Uterus (tissue), 4 donors: ENCODE data around the gene CFAP97D1. TPM values are rescaled to one million over a fixed set of nuclear protein-coding genes. Genes with fewer than 3 reads are reported as not detected.

Source experiments
- DNase-seq, 2 donors: peaks; one replicate each; pipeline ENCODE4 v3.0.0-alpha.2; 2019 to 2020
- H3K27ac ChIP-seq, 2 donors: fragments of 200-600 bp; sonication (generic); 1 replicate in 1 of 2; 2 replicates in 1 of 2; pipeline ENCODE4 v1.5.1; 2016 to 2018
- H3K27me3 ChIP-seq, 2 donors: fragments of 200-600 bp; sonication (generic); one replicate each; pipeline ENCODE4 v1.5.1; 2018 to 2019; ENCODE audit warnings: control low read depth in 1 of 2
- H3K36me3 ChIP-seq, 2 donors: fragments of 200-600 bp; sonication (generic); one replicate each; pipeline ENCODE4 v1.5.1; 2019; ENCODE audit warnings: control low read depth in 1 of 2
- H3K4me1 ChIP-seq, 2 donors: fragments of 200-600 bp; sonication (generic); one replicate each; pipeline ENCODE4 v1.5.1; 2018 to 2019; ENCODE audit warnings: control low read depth in 1 of 2
- H3K4me3 ChIP-seq, 2 donors: fragments of 200-600 bp; sonication (generic); 1 replicate in 1 of 2; 2 replicates in 1 of 2; pipeline ENCODE4 v1.5.1; 2018 to 2019; ENCODE audit warnings: mild to moderate bottlenecking in 1 of 2
- H3K9me3 ChIP-seq, 2 donors: fragments of 200-600 bp; sonication (generic); one replicate each; pipeline ENCODE4 v1.5.1; 2019; ENCODE audit warnings: control low read depth in 1 of 2
- POLR2A ChIP-seq, 2 donors: fragments of 450-650 bp; IDR thresholded peaks; one replicate each; pipeline ENCODE4 v1.6.1; 2016; ENCODE audit warnings: antibody characterized with exemption in 2 of 2, mild to moderate bottlenecking in 1 of 2, moderate library complexity in 1 of 2
- intact Hi-C: fragments of 100-400 bp; cut with DNase I; formaldehyde crosslinking; loops from one replicate; pipeline ENCODE4 v1.15.1; 2023; ENCODE audit warnings: low total_unique reads
- total RNA-seq, 4 donors: library from RNA; depleted of rRNA in 3 of 4; stranded (reverse); fragments of >200 nt in 3 of 4; gene quantifications; one replicate each; pipeline versions ENCODE4 v1.1.0 to v1.2.4, GENCODE V29; 2014 to 2023
- TF ChIP-seq, protein P1 (sequence below), 4 experiments: fragments of 200-600 bp in 2 of 4; fragments of 450-650 bp in 2 of 4; sonication (generic) in 2 of 4; IDR thresholded peaks; one replicate each; pipeline ENCODE4 v1.5.1; 2016 to 2019; ENCODE audit warnings: antibody characterized with exemption in 4 of 4, mild to moderate bottlenecking in 2 of 4, moderate library complexity in 1 of 4
- donor health status: DM: yes; HTN: yes; CAD: no.

Gene CFAP97D1
- total RNA-seq, 4 donors from 2014 or later: not detected

DNA sequence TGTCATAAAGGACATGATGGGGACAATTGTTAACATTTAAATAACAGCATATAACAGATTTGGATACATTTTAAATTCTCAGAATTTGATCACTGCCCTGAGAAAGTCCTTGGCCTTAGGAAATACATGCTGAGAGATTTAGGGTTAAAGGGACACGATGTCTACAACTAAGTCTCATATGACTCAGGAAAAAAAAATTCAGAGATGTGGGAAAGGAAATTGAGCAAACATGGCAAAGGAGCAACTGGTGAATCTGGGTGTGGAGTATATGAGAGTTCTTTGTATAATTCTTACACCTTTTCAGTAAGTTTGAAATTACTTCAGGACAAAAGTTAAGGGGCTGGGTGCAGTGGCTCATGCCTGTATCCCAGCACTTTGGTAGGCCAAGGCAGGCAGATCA, 34.5 kb downstream of the CFAP97D1 start:
- Histone ChIP-seq H3K27ac (no peak overlapping the region), H3K9me3 (no peaks in the 10 kb centered on the region), H3K4me3 (no peak overlapping the region), H3K4me1 (no peaks in the 10 kb centered on the region), H3K27me3 (no peaks in the 10 kb centered on the region), H3K36me3 (no peaks in the 10 kb centered on the region)
- intact Hi-C loops: no loop called here
- DNase-seq: no peak
- TF ChIP-seq POLR2A (IDR thresholded peaks at IDR 0.05): no peak
- TF ChIP-seq, protein P1, sequence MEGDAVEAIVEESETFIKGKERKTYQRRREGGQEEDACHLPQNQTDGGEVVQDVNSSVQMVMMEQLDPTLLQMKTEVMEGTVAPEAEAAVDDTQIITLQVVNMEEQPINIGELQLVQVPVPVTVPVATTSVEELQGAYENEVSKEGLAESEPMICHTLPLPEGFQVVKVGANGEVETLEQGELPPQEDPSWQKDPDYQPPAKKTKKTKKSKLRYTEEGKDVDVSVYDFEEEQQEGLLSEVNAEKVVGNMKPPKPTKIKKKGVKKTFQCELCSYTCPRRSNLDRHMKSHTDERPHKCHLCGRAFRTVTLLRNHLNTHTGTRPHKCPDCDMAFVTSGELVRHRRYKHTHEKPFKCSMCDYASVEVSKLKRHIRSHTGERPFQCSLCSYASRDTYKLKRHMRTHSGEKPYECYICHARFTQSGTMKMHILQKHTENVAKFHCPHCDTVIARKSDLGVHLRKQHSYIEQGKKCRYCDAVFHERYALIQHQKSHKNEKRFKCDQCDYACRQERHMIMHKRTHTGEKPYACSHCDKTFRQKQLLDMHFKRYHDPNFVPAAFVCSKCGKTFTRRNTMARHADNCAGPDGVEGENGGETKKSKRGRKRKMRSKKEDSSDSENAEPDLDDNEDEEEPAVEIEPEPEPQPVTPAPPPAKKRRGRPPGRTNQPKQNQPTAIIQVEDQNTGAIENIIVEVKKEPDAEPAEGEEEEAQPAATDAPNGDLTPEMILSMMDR (IDR thresholded peaks at IDR 0.05): no peak

DNA sequence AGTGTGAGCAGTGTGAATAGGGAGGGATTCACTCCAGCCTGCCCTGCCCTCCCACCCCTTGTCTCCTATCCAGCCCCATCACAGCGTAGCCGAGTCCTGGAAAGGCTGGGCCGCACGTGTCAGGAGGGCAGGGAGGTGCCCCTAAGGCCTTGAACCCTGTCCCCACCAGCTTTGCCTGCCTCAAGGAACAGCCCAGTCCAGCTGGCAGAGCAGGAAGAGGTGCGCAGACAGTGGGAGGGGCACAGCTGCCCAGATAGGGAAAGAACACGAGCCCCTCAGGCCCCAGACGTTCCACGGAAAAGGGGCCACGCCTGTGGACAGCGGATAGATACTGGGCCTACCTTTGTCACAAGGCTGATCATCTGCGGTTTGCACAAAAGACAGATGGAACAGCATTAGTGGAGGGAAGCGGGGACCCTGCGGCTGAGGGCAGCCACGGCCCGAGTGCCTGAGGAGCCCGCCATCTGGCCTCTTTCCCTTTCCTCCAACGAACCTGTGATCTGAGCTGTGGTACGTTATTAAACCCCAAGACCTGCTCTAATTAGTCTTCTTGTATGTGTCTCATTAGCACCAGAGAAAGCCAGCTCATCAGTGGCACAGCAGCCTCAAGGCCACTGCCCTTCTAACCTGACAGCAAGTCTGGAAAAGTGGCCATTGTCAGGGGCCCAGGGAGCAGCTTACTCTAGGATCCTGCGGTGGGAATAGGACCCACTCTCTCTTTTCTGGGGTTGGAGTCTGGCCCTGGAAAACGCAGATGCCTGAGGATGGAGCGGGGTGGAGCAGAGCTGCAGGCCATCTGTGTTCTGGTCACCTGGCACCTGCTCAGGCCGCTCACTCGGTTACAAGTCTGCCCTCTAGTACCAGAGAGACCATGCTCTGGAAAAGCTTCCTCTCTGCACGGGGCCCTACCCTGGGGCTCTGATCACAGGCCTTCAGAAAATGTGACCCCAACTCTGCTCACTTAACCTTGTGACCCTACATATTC, 36.4 kb downstream of the CFAP97D1 start:
- Histone ChIP-seq H3K4me3 (no peak overlapping the region), H3K4me1 (no peaks in the 10 kb centered on the region), H3K36me3 (no peaks in the 10 kb centered on the region), H3K27me3 (no peaks in the 10 kb centered on the region), H3K9me3 (no peaks in the 10 kb centered on the region), H3K27ac (no peak overlapping the region)
- TF ChIP-seq POLR2A (IDR thresholded peaks at IDR 0.05): no peak
- TF ChIP-seq, protein P1 (IDR thresholded peaks at IDR 0.05): no peak
- no peak for DNase-seq
- intact Hi-C loops: no loop called here

DNA sequence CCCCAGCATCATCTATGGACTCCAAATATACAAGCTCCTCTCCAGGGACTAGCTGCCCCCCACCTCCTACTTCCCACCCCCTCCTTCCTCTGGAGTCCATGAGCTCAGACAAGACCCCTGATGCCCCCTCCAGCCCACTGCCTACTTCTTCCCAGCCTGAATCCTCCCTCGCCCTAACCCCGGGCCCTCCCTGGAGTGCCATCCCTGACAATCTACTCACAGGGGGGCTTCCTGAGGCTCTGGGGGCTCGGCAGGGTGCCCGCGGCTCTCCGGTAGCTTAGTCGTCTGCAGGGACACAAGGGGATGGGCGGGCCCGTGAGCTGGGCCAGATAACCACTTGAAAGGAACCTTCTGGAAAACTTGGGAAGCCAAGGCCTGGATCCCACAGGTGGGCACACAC, 37.6 kb downstream of the CFAP97D1 start:
- no peak overlapping the region for H3K4me3 ChIP-seq
- H3K9me3 ChIP-seq: no peaks in the 10 kb centered on the region
- H3K27me3 ChIP-seq: no peaks in the 10 kb centered on the region
- intact Hi-C loops: no loop called here
- H3K27ac ChIP-seq: no peak overlapping the region
- TF ChIP-seq POLR2A (IDR thresholded peaks at IDR 0.05): no peak
- TF ChIP-seq, protein P1 (IDR thresholded peaks at IDR 0.05): no peak
- H3K36me3 ChIP-seq: no peaks in the 10 kb centered on the region
- no peaks in the 10 kb centered on the region for H3K4me1 ChIP-seq
- DNase-seq: peak in 1 of 2 donors; percentile 6

DNA sequence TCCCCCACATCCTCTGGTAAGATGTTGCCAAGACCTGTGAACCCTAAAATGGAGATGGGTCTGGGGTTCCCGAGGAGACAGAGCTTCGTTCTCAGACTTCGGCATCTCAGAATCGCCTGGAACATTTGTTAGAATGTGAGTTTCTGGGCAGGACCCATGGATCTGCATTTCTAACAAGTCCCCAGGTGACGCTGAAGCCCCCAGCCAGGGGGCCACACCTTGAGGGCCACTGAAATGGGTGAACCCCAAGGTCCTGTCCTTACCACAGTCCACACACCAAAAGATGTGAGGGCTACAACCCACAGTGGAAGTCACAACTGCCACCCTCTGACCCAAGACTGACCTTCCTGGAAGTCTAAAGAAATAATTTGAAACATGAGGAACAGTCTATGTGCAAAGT, 38.7 kb downstream of the CFAP97D1 start:
- H3K36me3 ChIP-seq: no peaks in the 10 kb centered on the region
- intact Hi-C loops: no loop called here
- no peak overlapping the region for H3K27ac ChIP-seq

GRCh38 chr17:43820759-43821158, 40.5 kb downstream of the CFAP97D1 start:
- Histone ChIP-seq H3K27me3 (no peaks in the 10 kb centered on the region), H3K36me3 (no peaks in the 10 kb centered on the region), H3K9me3 (no peaks in the 10 kb centered on the region), H3K27ac (no peak overlapping the region), H3K4me1 (no peaks in the 10 kb centered on the region), H3K4me3 (no peak overlapping the region)
- intact Hi-C loops: no loop called here
- DNase-seq: peak in 1 of 2 donors; percentile 12
- TF ChIP-seq, protein P1 (IDR thresholded peaks at IDR 0.05): no peak
- no peak for TF ChIP-seq POLR2A (IDR thresholded peaks at IDR 0.05)

More for the DNA sequence above, 38.7 kb downstream of the CFAP97D1 start:
- TF ChIP-seq, protein P1 (IDR thresholded peaks at IDR 0.05): no peak
- TF ChIP-seq POLR2A (IDR thresholded peaks at IDR 0.05): no peak
- H3K27me3 ChIP-seq: no peaks in the 10 kb centered on the region
- DNase-seq: peak in 1 of 2 donors; percentile 9
- H3K9me3 ChIP-seq: no peaks in the 10 kb centered on the region
- no peak overlapping the region for H3K4me3 ChIP-seq
- no peaks in the 10 kb centered on the region for H3K4me1 ChIP-seq
